ENCODE results near the gene JARID2. TPM values are rescaled to one million over a fixed set of nuclear protein-coding genes. Genes with fewer than 3 reads are reported as not detected.

Gene JARID2
- total RNA-seq, 4 donors from 2014 or later: 10.8 to 31.6 (median 14.3) TPM

GRCh38 chr6:15470746-15471145 lies 224.9 kb downstream of the JARID2 start:
- ATAC-seq (ENCODE audit: low FRiP score) (no peak), DNase-seq (ENCODE audit: low spot score) (no peak)
- no peak for TF ChIP-seq CTCF (IDR thresholded peaks at IDR 0.05)

GRCh38 chr6:15472621-15473020 lies 226.8 kb downstream of the JARID2 start:
- no peak for DNase-seq (ENCODE audit: low spot score)
- no peak for TF ChIP-seq CTCF (IDR thresholded peaks at IDR 0.05)
- ATAC-seq (ENCODE audit: low FRiP score): no peak

GRCh38 chr6:15473174-15473573 lies 227.3 kb downstream of the JARID2 start:
- ATAC-seq (ENCODE audit: low FRiP score) (no peak), DNase-seq (ENCODE audit: low spot score) (no peak)
- no peak for TF ChIP-seq CTCF (IDR thresholded peaks at IDR 0.05)

- DNase-seq (ENCODE audit: low spot score) (no peak), ATAC-seq (ENCODE audit: low FRiP score) (no peak)
- no peak for TF ChIP-seq CTCF (IDR thresholded peaks at IDR 0.05)
Observed at GRCh38 chr6:15473741-15474161, 227.9 kb downstream of the JARID2 start.

GRCh38 chr6:15474196-15474595 lies 228.3 kb downstream of the JARID2 start:
- DNase-seq (ENCODE audit: low spot score) (no peak), ATAC-seq (ENCODE audit: low FRiP score) (no peak)
- no peak for TF ChIP-seq CTCF (IDR thresholded peaks at IDR 0.05)

- DNase-seq (ENCODE audit: low spot score) (no peak), ATAC-seq (ENCODE audit: low FRiP score) (no peak)
- no peak for TF ChIP-seq CTCF (IDR thresholded peaks at IDR 0.05)
Observed at GRCh38 chr6:15475261-15475660, 229.4 kb downstream of the JARID2 start.

GRCh38 chr6:15475872-15476271 lies 230.0 kb downstream of the JARID2 start:
- TF ChIP-seq CTCF (IDR thresholded peaks at IDR 0.05): no peak
- ATAC-seq (ENCODE audit: low FRiP score) (no peak), DNase-seq (ENCODE audit: low spot score) (no peak)
